ENCODE data around the gene WNK2.

- TF ChIP-seq, protein P1, sequence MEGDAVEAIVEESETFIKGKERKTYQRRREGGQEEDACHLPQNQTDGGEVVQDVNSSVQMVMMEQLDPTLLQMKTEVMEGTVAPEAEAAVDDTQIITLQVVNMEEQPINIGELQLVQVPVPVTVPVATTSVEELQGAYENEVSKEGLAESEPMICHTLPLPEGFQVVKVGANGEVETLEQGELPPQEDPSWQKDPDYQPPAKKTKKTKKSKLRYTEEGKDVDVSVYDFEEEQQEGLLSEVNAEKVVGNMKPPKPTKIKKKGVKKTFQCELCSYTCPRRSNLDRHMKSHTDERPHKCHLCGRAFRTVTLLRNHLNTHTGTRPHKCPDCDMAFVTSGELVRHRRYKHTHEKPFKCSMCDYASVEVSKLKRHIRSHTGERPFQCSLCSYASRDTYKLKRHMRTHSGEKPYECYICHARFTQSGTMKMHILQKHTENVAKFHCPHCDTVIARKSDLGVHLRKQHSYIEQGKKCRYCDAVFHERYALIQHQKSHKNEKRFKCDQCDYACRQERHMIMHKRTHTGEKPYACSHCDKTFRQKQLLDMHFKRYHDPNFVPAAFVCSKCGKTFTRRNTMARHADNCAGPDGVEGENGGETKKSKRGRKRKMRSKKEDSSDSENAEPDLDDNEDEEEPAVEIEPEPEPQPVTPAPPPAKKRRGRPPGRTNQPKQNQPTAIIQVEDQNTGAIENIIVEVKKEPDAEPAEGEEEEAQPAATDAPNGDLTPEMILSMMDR (IDR thresholded peaks at IDR 0.05; ENCODE audit: low read depth, low read length, poor library complexity, severe bottlenecking): no peak
- no peak for TF ChIP-seq EZH2phosphoT487 (IDR thresholded peaks at IDR 0.05; ENCODE audit: borderline replicate concordance, low read length)
Observed at GRCh38 chr9:93321220-93321610, 137.3 kb downstream of the WNK2 start.

Data from DOHH2 (cell line).